Astrocyte (in vitro differentiated cells and primary cell): Measurements from ENCODE around the gene ZNF780B. TPM values are rescaled to one million over a fixed set of nuclear protein-coding genes. Genes with fewer than 3 reads are reported as not detected.

Experiments used
- DNase-seq: peaks from one replicate; pipeline ENCODE4 v3.0.0-alpha.2; 2010; ENCODE audit warnings: low read depth
- FAIRE-seq: peaks from 2 replicates; lab custom pipeline; 2011; peaks lifted over from hg19 to GRCh38; lab: Jason Lieb, UNC
- H2AFZ ChIP-seq: 2 replicates; pipeline ENCODE4 v1.6.0; 2012; ENCODE audit warnings: low read depth, low read length, inconsistent platforms
- H3K27ac ChIP-seq: 2 replicates; pipeline ENCODE4 v1.5.1; 2011; ENCODE audit warnings: low read depth, low read length, inconsistent platforms
- H3K27me3 ChIP-seq: 2 replicates; pipeline ENCODE4 v1.6.0; 2011; ENCODE audit warnings: low read length, inconsistent platforms; ENCODE audit not compliant: insufficient read depth
- H3K36me3 ChIP-seq: 2 replicates; pipeline ENCODE4 v1.5.1; 2011; ENCODE audit warnings: low read length, inconsistent platforms; ENCODE audit not compliant: insufficient read depth
- H3K4me1 ChIP-seq: 2 replicates; pipeline ENCODE4 v1.5.1; 2011; ENCODE audit warnings: low read length, inconsistent platforms; ENCODE audit not compliant: insufficient read depth
- H3K4me2 ChIP-seq: 2 replicates; pipeline ENCODE4 v1.6.0; 2012; ENCODE audit warnings: low read length, inconsistent platforms
- H3K4me3 ChIP-seq: 2 replicates; pipeline ENCODE4 v1.5.1; 2011; ENCODE audit warnings: low read depth, mild to moderate bottlenecking, low read length, inconsistent platforms; ENCODE audit not compliant: insufficient read depth
- H3K79me2 ChIP-seq: 2 replicates; pipeline ENCODE4 v1.6.0; 2012; ENCODE audit warnings: mild to moderate bottlenecking, low read length, inconsistent platforms; ENCODE audit not compliant: insufficient read depth
- H3K9ac ChIP-seq: 2 replicates; pipeline ENCODE4 v1.6.0; 2012; ENCODE audit warnings: mild to moderate bottlenecking, low read length, inconsistent platforms
- H3K9me3 ChIP-seq: 2 replicates; pipeline ENCODE4 v1.5.1; 2012; ENCODE audit warnings: low read depth, mild to moderate bottlenecking, low read length, inconsistent platforms; ENCODE audit not compliant: insufficient read depth
- H4K20me1 ChIP-seq: 2 replicates; pipeline ENCODE4 v1.6.0; 2012; ENCODE audit warnings: low read length, inconsistent platforms; ENCODE audit not compliant: insufficient read depth
- H3K27ac Mint-ChIP-seq: one replicate; pipeline ENCODE4 v1.8.0; 2021; ENCODE audit warnings: mild to moderate bottlenecking, mixed read lengths; ENCODE audit not compliant: unreplicated experiment
- H3K27me3 Mint-ChIP-seq: one replicate; pipeline ENCODE4 v1.8.0; 2021; ENCODE audit warnings: low read depth, mixed read lengths; ENCODE audit not compliant: unreplicated experiment
- H3K36me3 Mint-ChIP-seq: one replicate; pipeline ENCODE4 v1.8.0; 2021; ENCODE audit warnings: low read depth, mixed read lengths; ENCODE audit not compliant: unreplicated experiment
- H3K4me1 Mint-ChIP-seq: one replicate; pipeline ENCODE4 v1.8.0; 2021; ENCODE audit warnings: low read depth, mixed read lengths; ENCODE audit not compliant: unreplicated experiment
- H3K4me3 Mint-ChIP-seq: one replicate; pipeline ENCODE4 v1.8.0; 2021; ENCODE audit warnings: mild to moderate bottlenecking, moderate library complexity, mixed read lengths; ENCODE audit not compliant: unreplicated experiment
- H3K9me3 Mint-ChIP-seq: one replicate; pipeline ENCODE4 v1.8.0; 2021; ENCODE audit warnings: mild to moderate bottlenecking, mixed read lengths; ENCODE audit not compliant: unreplicated experiment
- CTCF ChIP-seq: IDR thresholded peaks from 2 replicates; pipeline ENCODE4 v1.5.1; 2011; ENCODE audit warnings: low read depth, mild to moderate bottlenecking, inconsistent platforms, low read length, moderate library complexity; ENCODE audit not compliant: insufficient read depth
- EZH2 ChIP-seq: IDR thresholded peaks from 2 replicates; pipeline ENCODE4 v1.6.1; 2012; ENCODE audit warnings: mild to moderate bottlenecking, low read length, inconsistent platforms; ENCODE audit not compliant: insufficient read depth
- total RNA-seq: library from RNA; stranded (reverse); gene quantifications from 2 replicates; pipeline ENCODE4 v1.2.1, GENCODE V29; 2021

The ZNF780B gene
- total RNA-seq, 1 donor from 2014 or later = 12.0 TPM

GRCh38 chr19:40013991-40014390 lies 42.0 kb downstream of the ZNF780B start:
- Histone ChIP-seq H3K4me1 (no peaks in the 10 kb centered on the region), H3K79me2 (no peaks in the 10 kb centered on the region), H2AFZ (no peak overlapping the region), H4K20me1 (no peaks in the 10 kb centered on the region), H3K27me3 (no peaks in the 10 kb centered on the region), H3K36me3 (no peaks in the 10 kb centered on the region), H3K27ac (no peak overlapping the region), H3K4me2 (no peak overlapping the region), H3K9ac (no peak overlapping the region), H3K9me3 (peaks cover 24% of the 10 kb centered on the region), H3K4me3 (no peak overlapping the region)
- DNase-seq (no peak), FAIRE-seq (no peak)
- Mint-ChIP-seq H3K4me1 (no peaks in the 10 kb centered on the region), H3K36me3 (peaks cover 44% of the 10 kb centered on the region), H3K4me3 (no peak overlapping the region), H3K27ac (no peak overlapping the region), H3K9me3 (peaks cover 53% of the 10 kb centered on the region), H3K27me3 (no peaks in the 10 kb centered on the region)
- TF ChIP-seq EZH2 (no peak), CTCF (no peak)

DNA sequence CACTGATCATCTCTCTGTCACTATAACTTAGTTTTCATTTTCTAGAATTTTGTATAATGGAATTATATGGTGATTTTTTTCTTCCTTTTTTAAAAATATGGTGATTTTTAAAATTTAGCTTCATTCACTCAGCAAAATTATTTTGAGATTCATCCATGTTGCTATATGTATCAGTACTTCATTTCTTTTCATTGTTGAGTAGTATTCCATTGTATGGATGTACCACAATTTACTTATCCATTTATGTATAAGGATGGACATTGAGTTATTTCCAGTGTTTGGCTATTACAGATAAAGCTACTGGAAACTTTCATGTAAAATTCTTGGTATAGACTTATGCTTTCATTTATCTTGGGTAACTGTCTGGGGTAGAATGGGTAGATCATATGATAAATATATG lies 46.4 kb downstream of the ZNF780B start:
- Mint-ChIP-seq H3K9me3 (peaks cover 42% of the 10 kb centered on the region), H3K27ac (no peak overlapping the region), H3K4me1 (peaks cover 5% of the 10 kb centered on the region), H3K36me3 (peaks cover 53% of the 10 kb centered on the region), H3K27me3 (no peaks in the 10 kb centered on the region), H3K4me3 (no peak overlapping the region)
- Histone ChIP-seq H3K4me3 (no peak overlapping the region), H4K20me1 (no peaks in the 10 kb centered on the region), H3K27me3 (no peaks in the 10 kb centered on the region), H3K79me2 (no peaks in the 10 kb centered on the region), H3K27ac (no peak overlapping the region), H3K9me3 (peaks cover 12% of the 10 kb centered on the region), H2AFZ (no peak overlapping the region), H3K36me3 (peaks cover 3% of the 10 kb centered on the region), H3K4me2 (no peak overlapping the region), H3K4me1 (peaks cover 10% of the 10 kb centered on the region), H3K9ac (no peak overlapping the region)
- TF ChIP-seq EZH2 = no peak
- TF ChIP-seq CTCF = no peak
- FAIRE-seq (no peak), DNase-seq (no peak)

- DNase-seq = peak; percentile 84
These were observed 49.7 kb downstream of the ZNF780B start for GRCh38 chr19:40006273-40006691.

More at GRCh38 chr19:40006273-40006691, 49.7 kb downstream of the ZNF780B start:
- H3K36me3 Mint-ChIP-seq = peaks cover 27% of the 10 kb centered on the region
- H3K27ac ChIP-seq = peak overlapping the region; percentile 62
- no peaks in the 10 kb centered on the region for H3K9me3 ChIP-seq
- TF ChIP-seq CTCF (no peak), EZH2 (no peak)
- no peak overlapping the region for H2AFZ ChIP-seq
- no peaks in the 10 kb centered on the region for H4K20me1 ChIP-seq
- peak overlapping the region; percentile 23 for H3K4me3 Mint-ChIP-seq
- H3K27me3 ChIP-seq = no peaks in the 10 kb centered on the region
- peaks cover 3% of the 10 kb centered on the region for H3K36me3 ChIP-seq
- H3K9me3 Mint-ChIP-seq = peaks cover 12% of the 10 kb centered on the region
- peak overlapping the region; percentile 45 for H3K4me2 ChIP-seq
- peak overlapping the region; percentile 64 for H3K27ac Mint-ChIP-seq
- no peaks in the 10 kb centered on the region for H3K27me3 Mint-ChIP-seq
- no peaks in the 10 kb centered on the region for H3K79me2 ChIP-seq
- FAIRE-seq = peak; percentile 39
- no peak overlapping the region for H3K4me3 ChIP-seq
- peaks cover 5% of the 10 kb centered on the region for H3K4me1 Mint-ChIP-seq
- H3K9ac ChIP-seq = peak overlapping the region; percentile 5
- H3K4me1 ChIP-seq = peaks cover 10% of the 10 kb centered on the region
